Psoas muscle (tissue), 8 donors: ENCODE results near the gene PPP2R2C. TPM values are rescaled to one million over a fixed set of nuclear protein-coding genes. Genes with fewer than 3 reads are reported as not detected.

Source experiments
- ATAC-seq, 4 donors: fragments of 200-7000 bp; cut with Tn5 transposase; one replicate each; pipeline ENCODE4 v1.9.1; 2020; ENCODE audit warnings: moderate library complexity in 3 of 4, mild to moderate bottlenecking in 2 of 4
- DNase-seq, 2 donors: peaks; one replicate each; pipeline ENCODE4 v3.0.0-alpha.2; 2020
- H3K27ac ChIP-seq: fragments of 200-600 bp; one replicate; pipeline ENCODE4 v1.8.0; 2022
- H3K27me3 ChIP-seq, 3 donors: fragments of 200-600 bp in 1 of 3; one replicate each; pipeline versions ENCODE4 v1.6.1 to v1.8.0; 2013 to 2022; ENCODE audit warnings: low read length in 2 of 3, mild to moderate bottlenecking in 2 of 3, moderate library complexity in 1 of 3; ENCODE audit not compliant: insufficient read depth in 3 of 3
- H3K36me3 ChIP-seq, 2 donors: fragments of 200-600 bp in 1 of 2; one replicate each; pipeline versions ENCODE4 v1.6.1 to v1.8.0; 2013 to 2022; ENCODE audit warnings: low read depth in 1 of 2, mild to moderate bottlenecking in 1 of 2, moderate library complexity in 1 of 2; ENCODE audit not compliant: insufficient read depth in 1 of 2
- H3K4me1 ChIP-seq: fragments of 200-600 bp; one replicate; pipeline ENCODE4 v1.8.0; 2022
- H3K4me3 ChIP-seq: fragments of 200-600 bp; one replicate; pipeline ENCODE4 v1.8.0; 2022; ENCODE audit warnings: mild to moderate bottlenecking
- H3K9me3 ChIP-seq: fragments of 200-600 bp; one replicate; pipeline ENCODE4 v1.8.0; 2022
- CTCF ChIP-seq: fragments of 200-600 bp; IDR thresholded peaks from one replicate; pipeline ENCODE4 v1.8.0; 2022; ENCODE audit warnings: antibody characterized with exemption
- WGBS, 3 donors: extraction: QIAGEN DNeasy Blood & Tissue Kit; methylation state at CpG; one replicate each; pipeline versions ENCODE4 v1.1.6 to v1.1.7; 2013; 5-methylcytosine and 5-hydroxymethylcytosine counted together
- intact Hi-C, 2 donors: fragments of 100-400 bp; cut with DNase I; formaldehyde crosslinking; loops; one replicate each; pipeline versions ENCODE4 v1.11.0 to v1.14.2; 2022
- polyA plus RNA-seq, 3 donors: library from polyadenylated mRNA; stranded (reverse); fragments of 200-250 nt; gene quantifications; one replicate each; pipeline ENCODE4 v1.2.3, GENCODE V29; 2013
- total RNA-seq, 4 donors: library from RNA; stranded (reverse); fragmentation: NEBNext Ultra II Directional in 2 of 4; extraction: Animal tissue kit (Norgen Biotek cat#: 25700) in 2 of 4; gene quantifications; one replicate each; pipeline versions ENCODE4 v1.2.1 to v1.2.4, GENCODE V29; 2021 to 2023
- donor health status: healthy with polysubstance abuse.
- donor health status: DM: no; HTN: no; CAD: no; lungs with moderate emphysema.
- donor health status: Bipolar disorder and iron deficiency.
- donor health status: healthy.
- donor health status: DM: yes; HTN: yes; CAD: no.
- donor health status: DM: no; HTN: no; CAD: no.
- donor health status: DM: no; HTN: no; CAD: no.
- donor health status: DM: yes; HTN: yes; CAD: no.

Gene PPP2R2C
- total and polyA plus RNA-seq, 7 donors, result 0.08 to 3.2 (median 1.2) TPM

- intact Hi-C loops, result no loop called here
- Histone ChIP-seq H3K4me3 (no peak overlapping the region), H3K4me1 (no peaks in the 10 kb centered on the region), H3K9me3 (no peaks in the 10 kb centered on the region), H3K36me3 (no peaks in the 10 kb centered on the region), H3K27me3 (peaks cover 0 to 44% (median 2%) of the 10 kb centered on the region in 3 donors), H3K27ac (no peak overlapping the region)
- no peak for DNase-seq
- TF ChIP-seq CTCF, result no peak
- ATAC-seq, result no peak
- WGBS, 3 donors, result 79 to 84% (median 82%) methylated on average over 8 of the region's 8 CpGs
Measured at GRCh38 chr4:6497796-6498195, 25.4 kb upstream of the PPP2R2C start.

DNA sequence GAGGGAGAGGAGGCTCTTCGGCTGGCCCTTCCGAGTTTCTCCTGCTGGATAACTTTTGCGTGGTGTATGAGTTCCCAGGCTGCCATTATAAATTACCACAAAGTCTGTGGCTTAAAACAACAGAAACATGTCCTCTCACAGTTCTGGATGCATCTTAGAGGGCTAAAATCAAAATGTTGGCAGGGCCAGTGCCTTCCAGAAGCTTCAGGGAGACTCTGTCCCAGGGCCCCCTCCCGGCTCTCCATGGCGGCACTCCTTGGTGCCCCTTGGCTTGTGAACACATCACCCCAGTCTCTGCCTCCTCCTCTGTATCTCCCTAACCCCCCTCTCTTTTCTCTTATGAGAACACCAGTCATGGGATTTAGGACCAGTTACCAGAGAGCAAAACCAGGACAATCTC, 23.3 kb upstream of the PPP2R2C start:
- ATAC-seq, result no peak
- H3K9me3 ChIP-seq, result no peaks in the 10 kb centered on the region
- 77 to 88% (median 79%) methylated on average over 5 of the region's 5 CpGs for WGBS, 3 donors

GRCh38 chr4:6495296-6495590, 22.8 kb upstream of the PPP2R2C start:
- DNase-seq, result no peak
- no peak overlapping the region for H3K4me3 ChIP-seq
- H3K27me3 ChIP-seq, result peaks cover 0 to 52% (median 6%) of the 10 kb centered on the region in 3 donors
- ATAC-seq, result no peak
- 86 to 91% (median 88%) methylated on average over 7 of the region's 7 CpGs for WGBS, 3 donors
- intact Hi-C loops, result no loop called here
- no peaks in the 10 kb centered on the region for H3K4me1 ChIP-seq
- H3K36me3 ChIP-seq, result no peaks in the 10 kb centered on the region
- no peaks in the 10 kb centered on the region for H3K9me3 ChIP-seq
- H3K27ac ChIP-seq, result no peak overlapping the region
- TF ChIP-seq CTCF, result no peak

More for the DNA sequence above, 23.3 kb upstream of the PPP2R2C start:
- intact Hi-C loops, result no loop called here
- no peak for DNase-seq
- no peak overlapping the region for H3K27ac ChIP-seq
- H3K36me3 ChIP-seq, result no peaks in the 10 kb centered on the region
- H3K27me3 ChIP-seq, result peaks cover 0 to 52% (median 2%) of the 10 kb centered on the region in 3 donors
- no peak for TF ChIP-seq CTCF
- no peaks in the 10 kb centered on the region for H3K4me1 ChIP-seq
- H3K4me3 ChIP-seq, result no peak overlapping the region

DNA sequence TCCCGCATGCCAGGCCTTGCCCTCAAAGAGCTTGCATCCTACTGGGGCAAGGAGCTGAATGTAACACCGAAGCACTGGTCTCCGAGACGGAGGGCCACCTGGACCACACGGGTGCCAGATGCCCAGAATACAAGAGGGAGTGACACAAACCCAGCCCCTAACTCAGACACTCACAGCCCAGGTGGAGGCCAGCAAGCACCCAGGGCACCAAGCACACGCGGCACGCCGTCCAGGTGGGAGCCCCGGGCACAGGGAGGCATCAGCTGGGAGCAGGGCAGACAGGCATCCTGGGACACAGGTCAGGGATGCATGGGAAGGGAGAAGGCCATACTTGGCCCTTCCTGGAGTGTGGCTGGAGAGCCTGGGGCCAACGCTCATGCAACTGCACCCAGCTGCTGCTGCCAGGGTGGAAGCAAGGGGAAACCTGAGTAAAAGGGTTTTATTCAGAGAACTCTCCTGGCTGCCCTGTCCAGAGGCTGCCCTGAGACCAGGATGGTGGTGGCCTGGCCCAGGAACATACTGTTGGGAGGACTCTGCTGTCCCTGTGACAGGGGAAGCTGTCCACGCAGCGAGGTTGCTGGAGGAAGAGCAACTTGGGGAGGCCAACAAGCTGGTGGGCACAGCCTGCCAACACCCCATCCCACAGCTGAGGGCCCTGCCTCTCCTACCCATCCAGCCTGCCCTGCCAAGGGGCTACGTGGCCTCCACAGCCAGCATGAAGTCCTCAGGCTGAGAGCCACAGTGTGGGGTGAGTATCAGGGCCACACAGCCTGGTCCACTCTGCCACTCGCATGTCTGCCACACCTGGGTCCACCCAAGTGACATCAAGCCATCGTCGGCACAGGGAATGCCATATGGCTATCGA, 22.2 kb upstream of the PPP2R2C start:
- DNase-seq (no peak), ATAC-seq (no peak)
- H3K27me3 ChIP-seq, result peaks cover 0 to 52% (median 6%) of the 10 kb centered on the region in 3 donors
- no peaks in the 10 kb centered on the region for H3K4me1 ChIP-seq
- no peak for TF ChIP-seq CTCF
- H3K27ac ChIP-seq, result no peak overlapping the region
- no peaks in the 10 kb centered on the region for H3K36me3 ChIP-seq
- H3K4me3 ChIP-seq, result no peak overlapping the region
- no peaks in the 10 kb centered on the region for H3K9me3 ChIP-seq
- intact Hi-C loops, result no loop called here
- WGBS, 3 donors, result 77 to 81% (median 80%) methylated on average over 18 of the region's 18 CpGs
